Ureter (tissue), 1 donor: ENCODE results near the gene ADCY9. TPM values are rescaled to one million over a fixed set of nuclear protein-coding genes. Genes with fewer than 3 reads are reported as not detected.

Experiments
- DNase-seq: peaks from one replicate; pipeline ENCODE4 v3.0.0-alpha.2; 2020; ENCODE audit warnings: low spot score
- total RNA-seq: library from RNA; stranded (reverse); gene quantifications from one replicate; pipeline ENCODE4 v1.2.4, GENCODE V29; 2023
- donor health status: DM: yes; HTN: yes; CAD: no.

Gene ADCY9
- total RNA-seq, 1 donor from 2014 or later = 23.3 TPM

GRCh38 chr16:4123616-4124300 is 7.5 kb upstream of the ADCY9 start:
- DNase-seq = no peak

- no peak for DNase-seq
Measured at GRCh38 chr16:4120176-4120575, 3.9 kb upstream of the ADCY9 start.

- DNase-seq = no peak
Measured at GRCh38 chr16:4117250-4117578, 972 bp upstream of the ADCY9 start.

GRCh38 chr16:4115949-4116318 is 308 bp downstream of the ADCY9 start:
- no peak for DNase-seq

- DNase-seq = peak; percentile 48
Measured at GRCh38 chr16:4115209-4115948, 863 bp downstream of the ADCY9 start.

GRCh38 chr16:4114257-4115208 is 1.7 kb downstream of the ADCY9 start:
- DNase-seq = no peak

GRCh38 chr16:4113358-4114256 is 2.6 kb downstream of the ADCY9 start:
- DNase-seq = no peak

- DNase-seq = no peak
Measured at GRCh38 chr16:4111748-4112696, 4.2 kb downstream of the ADCY9 start.

- no peak for DNase-seq
Measured at GRCh38 chr16:4110680-4111079, 5.6 kb downstream of the ADCY9 start.

- no peak for DNase-seq
Measured at GRCh38 chr16:4110065-4110464, 6.2 kb downstream of the ADCY9 start.

- DNase-seq = no peak
Measured at GRCh38 chr16:4109250-4109736, 6.9 kb downstream of the ADCY9 start.

GRCh38 chr16:4106516-4106915 is 9.7 kb downstream of the ADCY9 start:
- no peak for DNase-seq

- DNase-seq = no peak
Measured at GRCh38 chr16:4105848-4106247, 10.4 kb downstream of the ADCY9 start.

GRCh38 chr16:4103745-4104144 is 12.5 kb downstream of the ADCY9 start:
- no peak for DNase-seq

- DNase-seq = no peak
Measured at GRCh38 chr16:4101421-4102219, 14.6 kb downstream of the ADCY9 start.

- DNase-seq = no peak
Measured at GRCh38 chr16:4098501-4098900, 17.7 kb downstream of the ADCY9 start.

- DNase-seq = no peak
Measured at GRCh38 chr16:4097826-4098240, 18.4 kb downstream of the ADCY9 start.

- DNase-seq = no peak
Measured at GRCh38 chr16:4096509-4096908, 19.7 kb downstream of the ADCY9 start.

GRCh38 chr16:4094127-4094773 is 22.0 kb downstream of the ADCY9 start:
- no peak for DNase-seq
